ENCODE data around the gene ZBTB40.

DNA sequence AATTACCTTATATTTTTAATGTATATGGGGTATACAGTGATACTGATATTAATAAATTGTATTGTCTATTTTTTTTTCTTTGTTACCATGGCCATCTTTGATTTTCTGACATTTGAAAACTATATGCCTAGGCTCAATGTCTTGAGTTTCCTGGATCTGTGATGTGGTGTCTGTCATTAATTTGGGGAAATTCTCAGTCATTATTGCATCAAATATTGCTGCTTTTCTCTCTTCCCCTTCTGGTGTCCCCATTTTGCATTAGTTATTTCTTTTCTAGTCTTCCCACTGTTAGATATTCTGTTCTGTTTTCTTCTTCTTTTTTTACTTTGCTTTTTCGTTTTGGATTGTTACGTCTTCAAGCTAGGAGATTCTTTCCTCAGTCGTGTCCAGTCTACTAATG, 33.8 kb downstream of the ZBTB40 start:
- TF ChIP-seq, protein P1, sequence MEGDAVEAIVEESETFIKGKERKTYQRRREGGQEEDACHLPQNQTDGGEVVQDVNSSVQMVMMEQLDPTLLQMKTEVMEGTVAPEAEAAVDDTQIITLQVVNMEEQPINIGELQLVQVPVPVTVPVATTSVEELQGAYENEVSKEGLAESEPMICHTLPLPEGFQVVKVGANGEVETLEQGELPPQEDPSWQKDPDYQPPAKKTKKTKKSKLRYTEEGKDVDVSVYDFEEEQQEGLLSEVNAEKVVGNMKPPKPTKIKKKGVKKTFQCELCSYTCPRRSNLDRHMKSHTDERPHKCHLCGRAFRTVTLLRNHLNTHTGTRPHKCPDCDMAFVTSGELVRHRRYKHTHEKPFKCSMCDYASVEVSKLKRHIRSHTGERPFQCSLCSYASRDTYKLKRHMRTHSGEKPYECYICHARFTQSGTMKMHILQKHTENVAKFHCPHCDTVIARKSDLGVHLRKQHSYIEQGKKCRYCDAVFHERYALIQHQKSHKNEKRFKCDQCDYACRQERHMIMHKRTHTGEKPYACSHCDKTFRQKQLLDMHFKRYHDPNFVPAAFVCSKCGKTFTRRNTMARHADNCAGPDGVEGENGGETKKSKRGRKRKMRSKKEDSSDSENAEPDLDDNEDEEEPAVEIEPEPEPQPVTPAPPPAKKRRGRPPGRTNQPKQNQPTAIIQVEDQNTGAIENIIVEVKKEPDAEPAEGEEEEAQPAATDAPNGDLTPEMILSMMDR (IDR thresholded peaks at IDR 0.05): no peak
- TF ChIP-seq EZH2 (IDR thresholded peaks at IDR 0.05) (no peak), EZH2phosphoT487 (IDR thresholded peaks at IDR 0.05) (no peak)

Measured in neural progenitor cell (in vitro differentiated cells).